ENCODE results near the gene ARL3.

DNA sequence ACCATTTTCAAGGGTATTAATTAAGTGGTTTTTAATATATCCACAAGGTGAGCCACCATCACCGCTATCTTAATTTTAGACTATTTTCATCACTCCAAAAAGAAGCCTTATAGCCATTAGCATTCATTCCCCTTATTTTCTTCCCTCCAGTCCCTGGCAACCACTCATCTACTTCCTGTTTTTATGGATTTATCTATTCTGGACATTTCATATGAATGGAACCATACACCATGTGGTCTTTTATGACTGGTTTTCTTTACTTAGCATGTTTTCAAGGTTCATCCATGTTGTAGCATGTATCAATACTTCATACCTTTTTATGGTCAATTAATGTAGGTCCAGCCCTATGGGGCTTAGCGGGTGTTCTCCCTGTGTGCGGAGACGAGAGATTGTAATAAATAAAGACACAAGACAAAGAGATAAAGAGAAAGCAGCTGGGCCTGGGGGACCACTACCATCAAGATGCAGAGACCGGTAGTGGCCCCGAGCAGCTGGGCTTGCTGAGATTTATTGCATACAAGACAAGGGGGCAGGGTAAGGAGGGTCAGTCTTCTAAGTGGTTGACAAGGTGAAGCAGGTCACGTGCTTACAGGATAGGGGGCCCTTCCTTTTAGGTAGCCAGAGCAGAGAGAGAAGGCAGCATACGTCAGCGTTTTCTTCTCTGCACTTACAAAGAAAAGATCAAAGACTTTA lies 44.2 kb upstream of the ARL3 start:
- TF ChIP-seq, protein P1, sequence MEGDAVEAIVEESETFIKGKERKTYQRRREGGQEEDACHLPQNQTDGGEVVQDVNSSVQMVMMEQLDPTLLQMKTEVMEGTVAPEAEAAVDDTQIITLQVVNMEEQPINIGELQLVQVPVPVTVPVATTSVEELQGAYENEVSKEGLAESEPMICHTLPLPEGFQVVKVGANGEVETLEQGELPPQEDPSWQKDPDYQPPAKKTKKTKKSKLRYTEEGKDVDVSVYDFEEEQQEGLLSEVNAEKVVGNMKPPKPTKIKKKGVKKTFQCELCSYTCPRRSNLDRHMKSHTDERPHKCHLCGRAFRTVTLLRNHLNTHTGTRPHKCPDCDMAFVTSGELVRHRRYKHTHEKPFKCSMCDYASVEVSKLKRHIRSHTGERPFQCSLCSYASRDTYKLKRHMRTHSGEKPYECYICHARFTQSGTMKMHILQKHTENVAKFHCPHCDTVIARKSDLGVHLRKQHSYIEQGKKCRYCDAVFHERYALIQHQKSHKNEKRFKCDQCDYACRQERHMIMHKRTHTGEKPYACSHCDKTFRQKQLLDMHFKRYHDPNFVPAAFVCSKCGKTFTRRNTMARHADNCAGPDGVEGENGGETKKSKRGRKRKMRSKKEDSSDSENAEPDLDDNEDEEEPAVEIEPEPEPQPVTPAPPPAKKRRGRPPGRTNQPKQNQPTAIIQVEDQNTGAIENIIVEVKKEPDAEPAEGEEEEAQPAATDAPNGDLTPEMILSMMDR (IDR thresholded peaks at IDR 0.05): no peak
- TF ChIP-seq EP300 (IDR thresholded peaks at IDR 0.05) (no peak), POLR2A (IDR thresholded peaks at IDR 0.05; ENCODE audit: low read depth) (no peak), POLR2AphosphoS5 (IDR thresholded peaks at IDR 0.05) (no peak)

All from esophagus muscularis mucosa (tissue), 4 donors.